ENCODE data around the gene KRTAP9-6.
"Not testable (repeated sequence)": the region's sequence is repeated elsewhere in the genome, so short reads cannot be mapped to it uniquely, and the experiment has no call there.

Gene KRTAP9-6

GRCh38 chr17:41265078-41265477 lies at the start of gene KRTAP9-6:
TSS of gene KRTAP9-6 (plus strand) at chr17:41265378. CDS start at chr17:41265378, 0 bp downstream.
- no peak for DNase-seq

GRCh38 chr17:41215681-41216080 lies 49.5 kb upstream of the KRTAP9-6 start:
- DNase-seq, result no peak

GRCh38 chr17:41223821-41224220 lies 41.4 kb upstream of the KRTAP9-6 start:
- no peak for DNase-seq

GRCh38 chr17:41226051-41226450 lies 39.1 kb upstream of the KRTAP9-6 start:
- no peak for DNase-seq

- DNase-seq, result not testable (repeated sequence)
These were observed 38.5 kb upstream of the KRTAP9-6 start, which contains the start of gene KRTAP9-2 for GRCh38 chr17:41226598-41227095. TSS of gene KRTAP9-2 (plus strand) at chr17:41226648. CDS start at chr17:41226655, 7 bp downstream.

- DNase-seq, result no peak
These were observed 35.1 kb upstream of the KRTAP9-6 start for GRCh38 chr17:41230094-41230493.

GRCh38 chr17:41231731-41232130 lies 33.4 kb upstream of the KRTAP9-6 start:
- DNase-seq, result no peak

GRCh38 chr17:41232399-41233105 lies 32.6 kb upstream of the KRTAP9-6 start, which contains the start of gene KRTAP9-3:
TSS of gene KRTAP9-3 (plus strand) at chr17:41232449. CDS start at chr17:41232502, 53 bp downstream.
- not testable (repeated sequence) for DNase-seq

- not testable (repeated sequence) for DNase-seq
These were observed 28.1 kb upstream of the KRTAP9-6 start for GRCh38 chr17:41237116-41237515.

GRCh38 chr17:41237949-41238437 lies 27.2 kb upstream of the KRTAP9-6 start, which contains the start of gene KRTAP9-8:
TSS of gene KRTAP9-8 (plus strand) at chr17:41237999. CDS start at chr17:41238052, 53 bp downstream.
- DNase-seq, result not testable (repeated sequence)

GRCh38 chr17:41246995-41247787 lies 18.0 kb upstream of the KRTAP9-6 start:
- not testable (repeated sequence) for DNase-seq

GRCh38 chr17:41249637-41250240 lies 15.4 kb upstream of the KRTAP9-6 start, which contains the start of gene KRTAP9-4:
TSS of gene KRTAP9-4 (plus strand) at chr17:41249687. CDS start at chr17:41249721, 34 bp downstream.
- DNase-seq, result not testable (repeated sequence)

- no peak for DNase-seq
These were observed 13.9 kb upstream of the KRTAP9-6 start for GRCh38 chr17:41251261-41251660.

GRCh38 chr17:41254861-41255260 lies 10.3 kb upstream of the KRTAP9-6 start:
- no peak for DNase-seq

GRCh38 chr17:41255381-41256290 lies 9.5 kb upstream of the KRTAP9-6 start, which contains the start of gene KRTAP9-9:
TSS of gene KRTAP9-9 (plus strand) at chr17:41255384.
- not testable (repeated sequence) for DNase-seq

GRCh38 chr17:41256291-41256685 lies 8.9 kb upstream of the KRTAP9-6 start:
- no peak for DNase-seq

GRCh38 chr17:41258406-41258805 lies 6.8 kb upstream of the KRTAP9-6 start:
- DNase-seq, result no peak

- no peak for DNase-seq
These were observed 2.0 kb upstream of the KRTAP9-6 start for GRCh38 chr17:41263212-41263611.

GRCh38 chr17:41264599-41264998 lies 579 bp upstream of the KRTAP9-6 start:
- DNase-seq, result no peak

GRCh38 chr17:41267711-41268110 lies 2.5 kb downstream of the KRTAP9-6 start:
- DNase-seq, result no peak

GRCh38 chr17:41271323-41271722 lies 6.1 kb downstream of the KRTAP9-6 start:
- not testable (repeated sequence) for DNase-seq

Data from NCI-H526 treated with DMSO at 0.1 percent for 48 hours (cell line).